Left kidney (tissue), 2 donors: ENCODE results near the gene SPG11. TPM values are rescaled to one million over a fixed set of nuclear protein-coding genes. Genes with fewer than 3 reads are reported as not detected.
"Not testable (repeated sequence)": the region's sequence is repeated elsewhere in the genome, so short reads cannot be mapped to it uniquely, and the experiment has no call there.

Source experiments
- DNase-seq: peaks from one replicate; pipeline ENCODE4 v3.0.0-alpha.2; 2013
- polyA plus RNA-seq: library from polyadenylated mRNA; unstranded; fragments of 120-200 nt; gene quantifications from one replicate; pipeline ENCODE4 v1.2.1, GENCODE V29; 2013; ENCODE audit not compliant: insufficient read length

The SPG11 gene
- polyA plus RNA-seq, 1 donor = 102 TPM

DNA sequence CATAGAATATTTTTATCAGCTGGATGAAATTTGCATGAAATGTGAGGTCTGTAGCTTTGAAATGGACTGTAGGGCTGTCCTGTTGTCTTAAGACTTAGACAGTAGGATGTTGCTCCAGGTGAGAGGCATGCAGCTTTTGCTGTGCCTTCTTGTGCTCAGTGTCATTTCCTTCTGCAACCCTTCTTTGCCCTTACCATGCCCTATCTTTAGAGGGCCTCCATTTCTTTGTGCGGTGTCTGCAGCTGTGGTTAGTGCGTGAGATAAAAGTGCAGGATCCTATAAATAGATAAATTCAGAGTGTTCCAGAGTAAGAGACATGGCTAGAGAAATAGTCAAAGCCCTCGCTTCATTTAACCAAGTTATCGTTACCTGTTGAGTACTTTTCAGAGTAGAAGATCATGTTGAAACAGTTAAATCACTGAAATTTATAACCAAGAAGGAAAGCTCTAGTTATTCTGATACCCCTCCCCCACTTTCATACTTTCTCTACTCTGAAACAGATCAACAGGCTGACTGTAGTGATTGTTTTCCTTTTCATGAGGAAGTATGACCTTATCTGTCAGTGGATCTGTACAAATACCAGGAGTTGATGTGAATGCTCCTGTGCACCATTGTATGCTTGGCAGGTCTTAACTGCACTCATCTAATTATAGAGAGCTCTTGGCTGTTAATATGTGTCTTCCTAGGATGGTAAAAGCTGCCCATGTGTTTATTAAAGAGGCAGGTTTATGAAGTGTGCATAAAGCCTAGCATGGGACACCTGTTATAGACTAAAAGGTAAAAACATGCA lies 108.3 kb downstream of the SPG11 start:
- no peak for DNase-seq

DNA sequence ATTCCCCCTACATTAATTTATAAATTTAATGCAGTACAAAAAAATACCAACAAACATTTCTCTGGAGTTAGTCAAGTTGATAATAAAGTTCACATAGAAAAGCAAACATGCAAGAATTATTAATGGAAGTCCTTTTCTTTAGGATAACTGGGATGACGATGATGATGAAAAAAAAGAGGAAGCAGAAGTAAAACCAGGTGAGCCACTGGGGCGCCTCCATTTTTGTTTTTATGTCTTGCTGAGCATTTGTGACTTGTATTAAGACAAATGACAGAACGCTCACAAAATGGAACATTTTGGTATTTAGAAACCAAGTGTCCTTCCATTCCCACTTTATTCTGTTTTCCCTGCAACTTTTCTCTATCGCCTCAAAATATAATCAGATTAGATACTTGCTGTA lies 112.7 kb downstream of the SPG11 start:
- DNase-seq = no peak

DNA sequence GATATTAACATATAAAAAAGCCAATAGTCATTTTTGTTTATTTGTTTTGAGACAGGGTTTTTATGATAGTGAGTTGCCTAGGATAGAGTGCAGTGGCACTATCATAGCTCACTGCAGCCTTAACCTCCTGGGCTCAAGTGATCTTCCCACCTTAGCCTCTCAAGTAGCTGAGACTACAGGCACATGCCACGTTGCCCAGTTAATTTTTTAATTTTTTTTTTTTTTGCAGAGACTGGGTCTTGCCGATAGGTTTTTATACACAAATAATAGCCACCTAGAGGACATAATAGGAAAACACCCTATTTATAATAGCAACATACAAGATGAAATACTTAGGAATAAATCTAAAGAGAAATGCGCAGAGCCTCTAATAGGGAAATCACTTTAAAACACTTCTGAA lies 113.2 kb downstream of the SPG11 start:
- DNase-seq = no peak

DNA sequence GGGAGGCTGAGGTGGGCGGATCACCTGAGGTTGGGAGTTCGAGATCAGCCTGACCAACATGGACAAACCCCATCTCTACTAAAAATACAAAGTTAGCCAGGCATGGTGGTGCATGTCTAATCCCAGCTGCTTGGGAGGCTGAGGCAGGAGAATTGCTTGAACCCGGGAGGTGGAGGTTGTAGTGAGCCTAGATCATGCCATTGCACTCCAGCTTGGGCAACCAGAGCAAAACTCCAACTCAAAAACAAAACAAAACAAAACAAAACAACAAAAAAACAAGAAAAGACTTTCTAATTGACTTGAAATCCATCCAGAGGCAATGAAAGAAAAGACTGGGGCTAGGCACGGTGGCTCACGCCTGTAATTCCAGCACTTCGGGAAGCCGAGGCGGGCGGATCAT lies 114.3 kb downstream of the SPG11 start:
- DNase-seq = not testable (repeated sequence)

DNA sequence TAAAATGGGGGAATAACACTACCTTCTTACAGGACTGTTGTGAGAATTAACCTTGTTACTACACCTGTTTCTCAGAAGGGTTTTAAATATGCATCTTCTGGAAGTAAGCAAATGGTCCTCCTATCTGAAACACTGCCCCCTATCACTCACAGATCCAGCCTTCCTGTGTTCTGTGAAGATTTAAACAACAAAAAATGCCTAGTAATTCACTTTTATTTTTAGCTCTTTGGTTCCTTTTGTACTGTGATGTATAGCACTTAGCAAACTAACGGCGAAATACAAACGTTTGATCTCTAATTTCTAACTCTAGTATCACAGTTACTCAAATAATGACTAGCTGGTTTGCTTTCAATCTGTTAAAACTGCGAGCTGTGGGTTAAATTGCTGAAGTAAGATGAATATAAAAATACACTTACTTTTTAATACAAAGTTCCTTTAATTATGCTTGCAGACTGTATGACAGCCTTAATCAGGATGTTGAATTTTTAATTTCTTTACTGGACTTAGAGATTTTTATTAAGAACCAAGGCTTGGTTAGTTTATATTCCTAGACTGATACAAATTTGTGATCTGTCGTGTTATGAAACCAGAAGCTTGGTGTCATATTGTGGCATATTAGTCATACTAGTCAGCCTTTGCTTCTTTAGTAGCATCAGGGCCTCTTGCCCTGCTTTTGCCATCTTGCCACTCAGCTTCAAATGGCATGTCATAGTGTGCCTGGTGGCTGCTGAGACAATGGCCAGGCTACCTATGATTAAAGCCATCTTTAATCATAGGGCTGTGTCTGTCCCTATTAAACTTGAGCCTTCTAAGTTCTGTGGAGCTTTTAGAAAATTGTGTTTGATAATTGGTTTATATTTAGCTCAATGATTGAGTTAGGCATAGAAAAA lies 117.3 kb downstream of the SPG11 start:
- DNase-seq = no peak

DNA sequence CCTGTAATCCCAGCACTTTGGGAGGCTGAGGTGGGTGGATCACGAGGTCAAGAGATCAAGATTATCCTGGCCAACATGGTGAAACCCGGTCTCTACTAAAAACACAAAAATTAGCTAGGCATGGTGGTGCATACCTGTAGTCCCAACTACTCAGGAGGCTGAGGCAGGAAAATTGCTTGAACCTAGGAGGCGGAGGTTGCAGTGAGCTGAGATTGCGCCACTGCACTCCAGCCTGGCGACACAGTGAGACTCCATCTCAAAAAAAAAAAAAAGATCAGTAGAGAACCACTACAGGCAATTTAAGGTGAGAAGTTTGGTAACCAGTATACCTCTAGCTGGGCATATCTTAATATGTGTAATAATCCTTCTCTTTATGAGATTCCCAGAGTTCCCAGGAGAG lies 118.7 kb downstream of the SPG11 start:
- DNase-seq = not testable (repeated sequence)

DNA sequence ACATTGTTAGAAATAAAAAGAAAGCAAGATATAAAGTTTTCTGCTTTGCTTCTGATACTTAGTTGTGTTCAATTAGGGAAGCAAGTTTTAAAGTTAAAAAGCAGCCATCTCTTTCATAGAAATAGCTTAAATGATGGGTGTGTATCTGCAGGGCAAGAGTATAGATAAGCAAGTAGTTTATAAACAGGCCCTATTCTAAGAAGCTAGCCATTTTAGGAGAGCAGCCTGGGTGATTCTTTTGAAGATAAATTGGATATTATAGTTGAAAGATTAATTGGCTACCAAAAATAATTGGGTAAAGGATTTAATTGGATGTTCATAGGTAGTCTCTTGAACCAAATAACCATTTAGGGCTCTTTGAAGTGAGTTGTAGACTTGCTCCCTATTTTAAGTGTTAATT lies 120.9 kb downstream of the SPG11 start:
- DNase-seq = no peak

DNA sequence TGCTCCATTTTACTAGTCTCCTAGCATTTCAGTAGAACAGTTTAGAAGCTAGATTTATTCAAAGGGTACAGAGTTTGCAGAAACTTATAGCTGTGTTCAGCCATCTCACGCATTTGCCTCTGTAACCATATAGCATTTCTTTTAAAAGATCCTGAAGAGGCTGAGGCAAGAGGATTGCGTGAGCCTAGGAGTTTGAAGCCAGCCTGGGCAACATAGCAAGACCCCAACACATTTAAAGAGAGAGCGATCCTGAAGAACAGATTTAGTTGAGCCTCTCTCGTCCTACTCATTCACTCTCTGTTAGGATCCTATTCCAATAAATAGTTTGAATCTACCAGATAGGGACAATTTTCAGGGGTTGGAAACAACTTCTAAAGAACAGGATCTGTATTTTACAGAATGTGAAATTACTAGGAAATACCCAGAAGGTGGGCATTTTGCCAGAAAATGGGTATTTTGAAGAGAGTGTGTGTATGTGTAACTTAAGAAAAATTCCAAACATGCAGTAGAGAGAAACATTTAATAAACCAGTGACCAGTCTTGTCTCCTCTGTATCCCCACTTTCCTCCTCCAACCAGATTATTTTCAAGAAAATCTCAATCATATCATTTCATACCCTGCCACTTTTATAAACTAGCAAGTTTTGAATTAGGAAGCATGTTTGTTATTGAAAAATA lies 122.0 kb downstream of the SPG11 start:
- DNase-seq = no peak

DNA sequence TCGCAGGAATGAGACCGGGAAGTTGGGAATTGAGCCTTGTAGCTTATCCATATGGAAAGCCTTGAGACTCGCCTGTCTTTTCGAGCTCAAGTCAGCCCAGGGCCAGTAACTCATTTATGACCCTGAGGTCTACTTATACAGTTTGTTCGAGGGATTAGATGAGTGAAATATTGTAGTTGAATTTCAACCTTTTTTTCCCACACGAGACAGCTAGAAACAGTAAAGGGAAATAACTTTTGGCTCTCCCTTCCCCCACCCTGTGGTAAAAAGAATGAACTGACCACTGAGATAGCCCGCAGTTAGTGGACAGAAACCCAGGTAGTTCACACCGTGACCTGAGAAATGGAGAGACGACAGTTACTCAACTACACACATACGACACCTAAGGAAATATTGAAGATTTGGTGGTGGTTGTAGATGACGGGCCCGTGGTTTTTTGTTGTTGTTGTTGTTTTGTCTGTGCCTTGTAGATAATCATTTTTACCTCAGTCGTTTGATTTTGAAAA lies 125.7 kb downstream of the SPG11 start:
- peak; percentile 36 for DNase-seq

DNA sequence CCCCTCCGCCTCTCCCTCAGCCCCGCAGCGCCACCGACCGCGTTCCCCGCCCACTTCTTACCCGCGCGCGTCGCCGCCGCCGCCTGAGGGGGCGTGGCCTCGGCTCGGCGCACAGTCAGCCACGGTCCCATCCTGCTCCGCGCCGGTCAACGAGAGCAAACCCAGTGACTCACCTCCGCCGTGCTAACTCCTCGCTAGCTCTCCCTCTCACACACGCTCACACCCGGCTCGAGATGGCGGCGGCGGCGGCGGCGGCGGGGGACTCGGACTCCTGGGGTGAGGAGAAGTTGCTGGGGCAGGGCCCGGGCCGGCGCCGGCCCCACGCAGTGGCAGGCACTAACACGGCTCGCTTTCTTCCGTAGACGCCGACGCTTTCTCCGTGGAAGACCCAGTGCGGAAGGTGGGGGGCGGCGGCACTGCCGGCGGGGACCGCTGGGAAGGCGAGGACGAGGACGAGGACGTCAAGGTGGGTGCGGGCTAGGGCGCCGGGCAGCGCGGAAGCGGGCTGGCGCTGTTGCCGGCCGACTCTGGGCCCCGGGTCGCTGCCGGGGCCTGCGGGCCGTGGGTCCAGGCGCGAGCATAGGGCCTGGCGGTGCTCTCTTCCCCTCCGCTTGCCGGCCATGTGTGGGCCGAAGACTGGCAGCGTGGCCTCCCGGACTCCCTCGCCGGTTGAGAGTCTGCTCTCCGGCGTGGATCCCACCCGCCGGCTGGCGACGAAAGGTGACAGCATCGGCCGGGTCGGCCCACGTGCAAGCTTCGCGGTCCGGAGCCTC lies 126.3 kb downstream of the SPG11 start, which contains the start of gene EIF3J:
Gene EIF3J, plus strand, starts transcription at position 186 of the 773 bp plus-strand sequence. Its CDS starts 48 bp downstream, at position 234.
- DNase-seq = peak; percentile 93

DNA sequence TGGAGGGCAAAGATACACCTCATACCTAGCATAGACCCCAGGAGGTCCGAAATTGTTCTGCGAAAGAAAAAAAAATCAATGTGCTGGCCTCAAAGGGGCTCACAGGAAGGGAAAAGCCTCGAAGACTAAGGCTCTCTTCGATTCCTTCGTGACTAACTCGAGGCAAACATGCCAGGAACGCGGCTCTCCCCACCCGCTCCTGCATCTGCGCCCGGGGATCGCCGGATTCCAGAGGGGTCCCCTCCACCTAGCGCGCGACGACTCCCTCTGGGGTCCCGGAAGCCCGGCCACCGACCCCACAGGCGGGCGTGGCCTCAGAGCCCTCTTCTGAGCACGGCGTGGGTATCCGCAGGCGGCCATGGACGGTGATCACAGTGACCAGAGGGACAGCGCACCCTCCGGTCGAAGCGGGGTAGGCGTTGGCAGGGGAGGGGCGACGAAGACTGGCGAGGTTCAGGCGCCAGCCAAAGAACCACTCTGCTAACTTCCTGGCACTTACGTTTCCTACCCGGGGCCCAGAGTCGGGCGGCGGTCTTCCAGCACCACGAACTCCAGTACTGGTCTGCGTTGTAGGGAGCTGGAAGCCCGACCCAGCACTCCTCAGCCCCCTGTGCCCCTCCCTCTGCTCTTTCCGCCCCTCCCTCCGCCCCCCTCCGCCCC lies 127.0 kb downstream of the SPG11 start:
- DNase-seq = peak; percentile 86

DNA sequence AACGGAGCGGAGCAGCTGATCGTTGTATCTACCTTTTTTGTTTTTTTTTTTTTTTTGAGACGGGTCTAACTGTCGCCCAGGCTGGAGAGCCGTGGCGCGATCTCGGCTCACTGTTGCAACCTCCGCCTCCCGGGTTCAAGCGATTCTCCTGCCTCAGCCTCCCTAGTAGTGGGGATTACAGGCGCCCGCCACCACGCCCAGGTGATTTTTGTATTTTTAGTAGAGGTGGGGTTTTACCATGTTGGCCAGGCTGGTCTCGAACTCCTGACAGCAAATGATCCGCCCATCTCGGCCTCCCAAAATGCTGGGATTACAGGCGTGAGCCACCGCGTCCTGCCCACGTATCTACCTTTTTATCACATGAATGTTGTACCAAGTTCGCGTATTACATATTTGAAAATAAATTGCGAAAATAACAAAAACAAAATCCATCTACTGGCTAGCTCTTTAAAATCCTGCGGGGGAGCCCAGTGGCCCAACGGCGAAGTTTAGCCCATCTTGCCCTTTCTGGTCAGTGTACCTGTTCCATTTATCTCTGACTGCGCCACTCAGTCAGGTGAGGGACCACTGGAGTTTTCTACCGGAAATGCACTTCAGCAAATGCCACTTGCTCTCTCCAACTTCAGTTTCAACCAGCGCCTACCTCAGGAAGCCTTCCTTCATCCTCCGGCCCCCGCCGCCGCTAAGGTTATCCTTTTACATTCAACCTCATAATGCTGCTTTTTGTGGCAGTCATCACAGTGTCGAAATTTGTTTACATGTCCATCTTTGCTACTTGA lies 127.8 kb downstream of the SPG11 start:
- no peak for DNase-seq

DNA sequence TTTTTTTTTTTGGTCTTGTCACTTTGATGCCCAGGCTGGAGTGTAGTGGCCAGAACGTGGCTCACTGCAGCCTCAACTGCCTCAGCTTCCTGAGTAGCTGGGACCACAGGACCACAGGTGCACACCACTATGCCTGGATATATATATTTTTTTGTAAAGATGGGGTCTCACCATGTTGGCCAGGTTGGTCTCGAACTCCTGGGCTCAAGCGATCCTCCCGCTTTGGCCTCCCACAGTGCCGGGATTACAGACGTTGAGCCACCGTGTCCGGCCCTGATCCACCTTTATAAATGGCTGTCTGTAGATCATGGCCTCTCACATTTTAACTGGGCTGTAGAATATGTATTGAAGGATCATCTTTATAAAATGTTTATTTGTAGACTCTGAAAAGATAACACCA lies 128.4 kb downstream of the SPG11 start:
- no peak for DNase-seq

DNA sequence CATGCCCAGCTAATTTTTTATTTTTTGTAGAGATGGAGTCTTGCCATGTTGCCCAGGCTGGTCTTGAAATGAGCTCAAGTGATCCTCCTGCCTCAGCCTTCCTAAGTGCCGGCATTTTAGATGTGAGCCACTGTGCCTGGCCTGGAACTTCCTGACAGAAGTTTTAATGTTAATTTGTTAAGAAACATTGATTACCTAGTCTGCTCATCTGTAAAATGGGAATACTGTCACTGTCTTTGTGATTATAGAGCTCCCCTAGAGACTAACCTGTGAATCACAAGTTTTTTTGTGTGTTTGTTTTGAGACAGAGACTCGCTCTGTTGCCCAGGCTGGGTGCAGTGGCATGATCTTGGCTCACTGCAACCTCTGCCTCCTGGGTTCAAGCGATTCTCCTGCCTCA lies 130.8 kb downstream of the SPG11 start:
- DNase-seq = no peak

DNA sequence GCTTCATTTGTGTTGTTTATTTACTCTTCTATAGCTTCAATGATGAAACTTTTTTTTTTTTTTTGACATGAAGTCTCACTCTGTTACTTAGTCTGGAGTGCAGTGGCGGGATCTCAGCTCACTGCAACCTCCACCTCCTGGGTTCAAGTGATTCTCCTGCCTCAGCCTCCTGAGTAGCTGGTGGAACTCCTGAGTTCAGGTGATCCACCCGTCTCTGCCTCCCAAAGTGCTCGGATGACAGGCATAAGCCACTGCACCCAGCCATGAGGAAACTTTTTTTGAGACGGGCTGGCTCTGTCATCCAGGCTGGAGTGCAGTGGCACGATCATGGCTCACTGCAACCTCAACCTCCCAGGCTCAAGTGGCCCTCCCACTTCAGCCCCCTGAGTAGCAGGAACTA lies 131.2 kb downstream of the SPG11 start:
- not testable (repeated sequence) for DNase-seq

DNA sequence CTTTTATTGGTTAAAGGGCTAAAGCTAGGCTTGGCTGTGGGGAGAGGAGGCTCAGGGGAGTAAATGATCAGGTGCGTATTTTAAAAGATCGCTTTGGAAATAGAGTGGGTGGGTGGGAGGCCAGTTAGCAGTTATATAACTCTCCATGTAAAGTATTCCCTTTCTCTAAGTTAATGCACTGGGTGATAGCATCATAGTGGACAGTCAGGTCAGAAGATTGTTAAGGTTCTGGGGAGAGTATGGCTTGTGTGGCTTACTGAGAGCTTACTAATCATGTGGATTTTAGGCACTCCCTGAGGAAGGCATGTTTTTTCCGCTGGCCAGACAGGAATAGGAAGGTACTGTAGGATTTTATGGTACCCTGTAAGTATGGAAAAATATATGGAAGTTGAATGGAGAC lies 132.8 kb downstream of the SPG11 start:
- DNase-seq = no peak

DNA sequence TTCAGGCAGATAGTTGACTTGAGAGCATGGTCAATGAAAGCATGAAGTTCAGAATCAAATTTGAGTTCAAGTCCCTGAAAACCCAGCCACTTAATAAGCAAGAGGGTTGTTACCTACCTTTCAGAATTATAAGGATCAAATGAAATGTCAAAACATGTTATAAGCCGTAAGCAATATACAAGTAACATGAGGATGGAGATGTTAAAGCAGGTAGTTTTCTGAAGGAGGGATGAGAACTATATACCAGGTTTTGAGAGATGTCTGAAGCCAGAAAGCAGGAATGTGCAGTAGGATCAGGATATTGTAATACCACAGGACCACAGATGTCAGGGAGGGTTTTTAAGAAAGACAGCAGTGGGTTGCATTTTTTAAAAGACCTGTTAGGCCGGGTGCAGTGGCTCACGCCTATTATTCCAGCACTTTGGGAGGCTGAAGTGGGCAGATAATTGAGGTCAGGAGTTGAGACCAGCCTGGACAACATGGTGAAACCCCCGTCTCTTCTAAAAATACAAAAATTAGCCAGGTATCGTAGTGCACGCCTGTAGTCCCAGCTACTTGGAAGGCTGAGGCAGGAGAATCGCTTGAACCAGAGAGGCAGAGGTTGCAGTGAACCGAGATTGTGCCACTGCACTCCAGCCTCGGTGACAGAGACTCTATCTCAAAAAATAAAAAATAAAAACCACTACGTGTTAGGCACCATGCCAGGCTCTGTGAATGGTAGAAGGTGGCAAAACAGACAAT lies 133.4 kb downstream of the SPG11 start:
- no peak for DNase-seq

DNA sequence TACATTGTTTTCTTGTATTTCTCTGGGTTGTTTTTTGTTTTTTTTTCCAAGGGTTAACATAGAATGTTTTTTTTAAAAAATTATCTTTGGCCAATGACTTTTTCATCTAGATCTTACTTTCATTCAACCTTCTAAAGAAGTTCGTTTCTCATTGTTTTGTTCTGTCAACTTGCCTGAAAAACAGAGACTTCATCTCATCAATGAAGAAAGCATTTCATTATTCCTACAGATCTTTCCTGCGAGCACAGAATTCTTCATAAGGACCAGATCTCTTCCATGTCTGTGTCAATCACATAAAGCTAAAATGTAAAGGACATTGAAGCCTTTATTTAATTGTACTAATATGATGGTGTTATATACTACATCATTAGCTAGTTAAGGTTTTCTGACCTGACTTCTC lies 136.2 kb downstream of the SPG11 start:
- DNase-seq = no peak

DNA sequence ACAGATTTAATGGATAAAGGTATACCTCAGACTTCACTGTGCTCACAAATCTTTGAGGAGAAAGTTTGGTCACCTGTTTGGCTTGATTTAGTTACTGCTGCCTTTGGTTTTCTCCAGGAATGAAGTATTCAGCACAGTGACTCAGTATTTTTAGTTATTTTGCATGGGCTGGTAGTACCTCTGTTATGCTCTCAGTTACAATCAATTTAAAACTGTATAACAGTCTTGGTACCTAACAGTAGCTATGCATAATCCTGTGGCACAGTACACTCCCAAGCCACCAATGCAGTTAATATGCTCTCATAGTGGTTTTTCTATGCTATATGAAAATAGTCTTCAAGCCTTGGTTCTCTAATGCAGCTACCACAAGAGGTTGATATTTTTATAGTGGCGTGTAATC lies 138.4 kb downstream of the SPG11 start:
- DNase-seq = no peak

DNA sequence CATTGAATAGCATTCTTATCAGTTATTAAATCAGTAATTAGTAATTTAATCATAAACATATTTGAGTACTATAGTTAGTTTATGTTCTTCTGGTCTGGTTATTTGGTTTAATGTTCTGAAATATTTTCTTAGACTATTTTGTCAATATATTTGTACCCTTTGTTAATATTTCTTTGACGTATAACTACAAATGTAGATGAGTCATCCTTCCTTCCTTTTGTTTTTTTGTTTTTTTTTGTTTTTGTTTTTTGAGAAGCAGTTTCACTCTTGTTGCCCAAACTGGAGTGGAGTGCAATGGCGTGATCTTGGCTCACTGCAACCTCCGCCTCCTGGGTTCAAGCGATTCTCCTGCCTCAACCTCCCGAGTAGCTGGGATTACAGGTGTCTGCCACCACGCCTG lies 143.9 kb downstream of the SPG11 start:
- DNase-seq = no peak
